Astrocyte (in vitro differentiated cells and primary cell): ENCODE results near the gene ADORA1. TPM values are rescaled to one million over a fixed set of nuclear protein-coding genes. Genes with fewer than 3 reads are reported as not detected.

Experiments
- DNase-seq: peaks from one replicate; pipeline ENCODE4 v3.0.0-alpha.2; 2010; ENCODE audit warnings: low read depth
- FAIRE-seq: peaks from 2 replicates; lab custom pipeline; 2011; peaks lifted over from hg19 to GRCh38; lab: Jason Lieb, UNC
- H2AFZ ChIP-seq: 2 replicates; pipeline ENCODE4 v1.6.0; 2012; ENCODE audit warnings: low read depth, low read length, inconsistent platforms
- H3K27ac ChIP-seq: 2 replicates; pipeline ENCODE4 v1.5.1; 2011; ENCODE audit warnings: low read depth, low read length, inconsistent platforms
- H3K27me3 ChIP-seq: 2 replicates; pipeline ENCODE4 v1.6.0; 2011; ENCODE audit warnings: low read length, inconsistent platforms; ENCODE audit not compliant: insufficient read depth
- H3K36me3 ChIP-seq: 2 replicates; pipeline ENCODE4 v1.5.1; 2011; ENCODE audit warnings: low read length, inconsistent platforms; ENCODE audit not compliant: insufficient read depth
- H3K4me1 ChIP-seq: 2 replicates; pipeline ENCODE4 v1.5.1; 2011; ENCODE audit warnings: low read length, inconsistent platforms; ENCODE audit not compliant: insufficient read depth
- H3K4me2 ChIP-seq: 2 replicates; pipeline ENCODE4 v1.6.0; 2012; ENCODE audit warnings: low read length, inconsistent platforms
- H3K4me3 ChIP-seq: 2 replicates; pipeline ENCODE4 v1.5.1; 2011; ENCODE audit warnings: low read depth, mild to moderate bottlenecking, low read length, inconsistent platforms; ENCODE audit not compliant: insufficient read depth
- H3K79me2 ChIP-seq: 2 replicates; pipeline ENCODE4 v1.6.0; 2012; ENCODE audit warnings: mild to moderate bottlenecking, low read length, inconsistent platforms; ENCODE audit not compliant: insufficient read depth
- H3K9ac ChIP-seq: 2 replicates; pipeline ENCODE4 v1.6.0; 2012; ENCODE audit warnings: mild to moderate bottlenecking, low read length, inconsistent platforms
- H3K9me3 ChIP-seq: 2 replicates; pipeline ENCODE4 v1.5.1; 2012; ENCODE audit warnings: low read depth, mild to moderate bottlenecking, low read length, inconsistent platforms; ENCODE audit not compliant: insufficient read depth
- H4K20me1 ChIP-seq: 2 replicates; pipeline ENCODE4 v1.6.0; 2012; ENCODE audit warnings: low read length, inconsistent platforms; ENCODE audit not compliant: insufficient read depth
- H3K27ac Mint-ChIP-seq: one replicate; pipeline ENCODE4 v1.8.0; 2021; ENCODE audit warnings: mild to moderate bottlenecking, mixed read lengths; ENCODE audit not compliant: unreplicated experiment
- H3K27me3 Mint-ChIP-seq: one replicate; pipeline ENCODE4 v1.8.0; 2021; ENCODE audit warnings: low read depth, mixed read lengths; ENCODE audit not compliant: unreplicated experiment
- H3K36me3 Mint-ChIP-seq: one replicate; pipeline ENCODE4 v1.8.0; 2021; ENCODE audit warnings: low read depth, mixed read lengths; ENCODE audit not compliant: unreplicated experiment
- H3K4me1 Mint-ChIP-seq: one replicate; pipeline ENCODE4 v1.8.0; 2021; ENCODE audit warnings: low read depth, mixed read lengths; ENCODE audit not compliant: unreplicated experiment
- H3K4me3 Mint-ChIP-seq: one replicate; pipeline ENCODE4 v1.8.0; 2021; ENCODE audit warnings: mild to moderate bottlenecking, moderate library complexity, mixed read lengths; ENCODE audit not compliant: unreplicated experiment
- H3K9me3 Mint-ChIP-seq: one replicate; pipeline ENCODE4 v1.8.0; 2021; ENCODE audit warnings: mild to moderate bottlenecking, mixed read lengths; ENCODE audit not compliant: unreplicated experiment
- EZH2 ChIP-seq: IDR thresholded peaks from 2 replicates; pipeline ENCODE4 v1.6.1; 2012; ENCODE audit warnings: mild to moderate bottlenecking, low read length, inconsistent platforms; ENCODE audit not compliant: insufficient read depth
- total RNA-seq: library from RNA; stranded (reverse); gene quantifications from 2 replicates; pipeline ENCODE4 v1.2.1, GENCODE V29; 2021
- TF ChIP-seq, protein P1 (sequence below): IDR thresholded peaks from 2 replicates; pipeline ENCODE4 v1.5.1; 2011; ENCODE audit warnings: low read depth, mild to moderate bottlenecking, inconsistent platforms, low read length, moderate library complexity; ENCODE audit not compliant: insufficient read depth

The ADORA1 gene
- total RNA-seq, 1 donor from 2014 or later: 5.7 TPM

GRCh38 chr1:203089001-203089650 is 38.4 kb upstream of the ADORA1 start:
- Histone ChIP-seq H2AFZ (no peak overlapping the region), H3K9ac (no peak overlapping the region), H3K4me1 (no peaks in the 10 kb centered on the region), H3K79me2 (no peaks in the 10 kb centered on the region), H3K4me3 (no peak overlapping the region), H4K20me1 (no peaks in the 10 kb centered on the region), H3K27me3 (peaks cover 30% of the 10 kb centered on the region), H3K4me2 (no peak overlapping the region), H3K36me3 (no peaks in the 10 kb centered on the region), H3K27ac (no peak overlapping the region), H3K9me3 (no peaks in the 10 kb centered on the region)
- H3K4me1 Mint-ChIP-seq: peaks cover 5% of the 10 kb centered on the region
- H3K27me3 Mint-ChIP-seq: peaks cover 39% of the 10 kb centered on the region
- DNase-seq (no peak), FAIRE-seq (no peak)
- TF ChIP-seq, protein P1, sequence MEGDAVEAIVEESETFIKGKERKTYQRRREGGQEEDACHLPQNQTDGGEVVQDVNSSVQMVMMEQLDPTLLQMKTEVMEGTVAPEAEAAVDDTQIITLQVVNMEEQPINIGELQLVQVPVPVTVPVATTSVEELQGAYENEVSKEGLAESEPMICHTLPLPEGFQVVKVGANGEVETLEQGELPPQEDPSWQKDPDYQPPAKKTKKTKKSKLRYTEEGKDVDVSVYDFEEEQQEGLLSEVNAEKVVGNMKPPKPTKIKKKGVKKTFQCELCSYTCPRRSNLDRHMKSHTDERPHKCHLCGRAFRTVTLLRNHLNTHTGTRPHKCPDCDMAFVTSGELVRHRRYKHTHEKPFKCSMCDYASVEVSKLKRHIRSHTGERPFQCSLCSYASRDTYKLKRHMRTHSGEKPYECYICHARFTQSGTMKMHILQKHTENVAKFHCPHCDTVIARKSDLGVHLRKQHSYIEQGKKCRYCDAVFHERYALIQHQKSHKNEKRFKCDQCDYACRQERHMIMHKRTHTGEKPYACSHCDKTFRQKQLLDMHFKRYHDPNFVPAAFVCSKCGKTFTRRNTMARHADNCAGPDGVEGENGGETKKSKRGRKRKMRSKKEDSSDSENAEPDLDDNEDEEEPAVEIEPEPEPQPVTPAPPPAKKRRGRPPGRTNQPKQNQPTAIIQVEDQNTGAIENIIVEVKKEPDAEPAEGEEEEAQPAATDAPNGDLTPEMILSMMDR: no peak
- TF ChIP-seq EZH2: no peak
- peaks cover 3% of the 10 kb centered on the region for H3K36me3 Mint-ChIP-seq
- H3K4me3 Mint-ChIP-seq: no peak overlapping the region
- no peak overlapping the region for H3K27ac Mint-ChIP-seq
- peaks cover 15% of the 10 kb centered on the region for H3K9me3 Mint-ChIP-seq

- no peak overlapping the region for H3K27ac Mint-ChIP-seq
- peaks cover 39% of the 10 kb centered on the region for H3K27me3 Mint-ChIP-seq
- Histone ChIP-seq H3K4me3 (no peak overlapping the region), H3K4me2 (no peak overlapping the region), H2AFZ (no peak overlapping the region), H3K27me3 (peaks cover 30% of the 10 kb centered on the region), H3K27ac (no peak overlapping the region), H3K4me1 (no peaks in the 10 kb centered on the region), H3K36me3 (no peaks in the 10 kb centered on the region), H3K9me3 (no peaks in the 10 kb centered on the region), H3K79me2 (no peaks in the 10 kb centered on the region), H4K20me1 (no peaks in the 10 kb centered on the region), H3K9ac (no peak overlapping the region)
- DNase-seq: no peak
- TF ChIP-seq, protein P1: no peak
- H3K36me3 Mint-ChIP-seq: peaks cover 6% of the 10 kb centered on the region
- no peak for FAIRE-seq
- no peak overlapping the region for H3K4me3 Mint-ChIP-seq
- peaks cover 5% of the 10 kb centered on the region for H3K4me1 Mint-ChIP-seq
- peaks cover 19% of the 10 kb centered on the region for H3K9me3 Mint-ChIP-seq
Observed at GRCh38 chr1:203089651-203090045, 37.9 kb upstream of the ADORA1 start.

GRCh38 chr1:203090421-203091198 is 36.9 kb upstream of the ADORA1 start:
- Histone ChIP-seq H4K20me1 (no peaks in the 10 kb centered on the region), H3K4me2 (no peak overlapping the region), H2AFZ (no peak overlapping the region), H3K27ac (no peak overlapping the region), H3K36me3 (no peaks in the 10 kb centered on the region), H3K9me3 (no peaks in the 10 kb centered on the region), H3K9ac (no peak overlapping the region), H3K4me3 (no peak overlapping the region), H3K4me1 (no peaks in the 10 kb centered on the region), H3K79me2 (no peaks in the 10 kb centered on the region), H3K27me3 (peaks cover 30% of the 10 kb centered on the region)
- FAIRE-seq: no peak
- TF ChIP-seq, protein P1: no peak
- TF ChIP-seq EZH2: no peak
- Mint-ChIP-seq H3K36me3 (peaks cover 6% of the 10 kb centered on the region), H3K9me3 (peaks cover 27% of the 10 kb centered on the region), H3K27me3 (peaks cover 36% of the 10 kb centered on the region), H3K4me1 (peaks cover 5% of the 10 kb centered on the region), H3K4me3 (no peak overlapping the region), H3K27ac (peak overlapping the region; percentile 27)
- DNase-seq: peak; percentile 17
